Measurements from ENCODE around the gene PFN4. TPM values are rescaled to one million over a fixed set of nuclear protein-coding genes. Genes with fewer than 3 reads are reported as not detected.

Gene PFN4
- total RNA-seq, 1 experiment from 2014 or later = not detected

DNA sequence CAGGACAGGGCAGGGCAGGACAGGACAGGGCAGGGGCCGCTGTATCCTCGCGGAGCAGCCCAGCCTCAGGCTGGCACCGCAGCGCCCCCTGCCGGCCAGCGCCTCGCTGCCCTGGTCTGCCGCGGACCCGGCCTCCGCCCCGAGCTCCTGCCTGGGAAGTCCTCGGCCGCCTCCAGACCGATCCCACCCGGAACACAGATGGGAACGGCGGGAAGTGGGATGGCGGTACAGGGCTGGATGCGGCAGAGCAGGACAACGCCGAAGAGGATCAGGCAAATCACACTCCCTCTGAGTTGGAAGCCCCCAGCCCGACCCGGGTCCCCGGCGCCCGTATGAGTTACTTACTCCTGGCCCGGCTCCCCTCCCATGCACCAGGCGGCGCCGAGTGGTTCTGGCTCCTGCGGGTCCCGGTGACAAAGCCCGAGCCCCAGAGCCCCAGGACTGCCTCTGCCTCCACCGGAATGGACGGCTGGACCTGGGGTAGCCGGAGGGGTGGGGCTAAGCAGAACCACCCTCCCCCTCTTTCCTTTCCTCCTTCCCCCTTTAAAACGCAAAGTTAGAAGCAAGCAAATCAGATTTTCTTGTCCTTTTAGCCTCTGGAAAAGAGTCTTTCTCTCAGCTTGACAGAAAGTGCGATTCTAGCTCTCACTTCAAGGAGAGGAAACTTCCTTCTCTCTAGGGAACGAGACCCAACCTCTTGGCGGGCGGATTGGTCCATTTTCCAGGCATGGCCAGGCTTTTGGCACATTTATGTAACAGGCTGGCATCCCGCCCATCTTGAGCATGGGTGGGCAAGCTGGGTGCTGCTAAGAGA, 38.5 kb downstream of the PFN4 start, which contains the start of gene TP53I3 (continued):
- TF ChIP-seq ZBTB33 (IDR thresholded peaks at IDR 0.05; ENCODE audit: extremely low read depth, insufficient replicate concordance, low read length) (no peak), RAD21 (IDR thresholded peaks at IDR 0.05; ENCODE audit: low read depth) (no peak)

DNA sequence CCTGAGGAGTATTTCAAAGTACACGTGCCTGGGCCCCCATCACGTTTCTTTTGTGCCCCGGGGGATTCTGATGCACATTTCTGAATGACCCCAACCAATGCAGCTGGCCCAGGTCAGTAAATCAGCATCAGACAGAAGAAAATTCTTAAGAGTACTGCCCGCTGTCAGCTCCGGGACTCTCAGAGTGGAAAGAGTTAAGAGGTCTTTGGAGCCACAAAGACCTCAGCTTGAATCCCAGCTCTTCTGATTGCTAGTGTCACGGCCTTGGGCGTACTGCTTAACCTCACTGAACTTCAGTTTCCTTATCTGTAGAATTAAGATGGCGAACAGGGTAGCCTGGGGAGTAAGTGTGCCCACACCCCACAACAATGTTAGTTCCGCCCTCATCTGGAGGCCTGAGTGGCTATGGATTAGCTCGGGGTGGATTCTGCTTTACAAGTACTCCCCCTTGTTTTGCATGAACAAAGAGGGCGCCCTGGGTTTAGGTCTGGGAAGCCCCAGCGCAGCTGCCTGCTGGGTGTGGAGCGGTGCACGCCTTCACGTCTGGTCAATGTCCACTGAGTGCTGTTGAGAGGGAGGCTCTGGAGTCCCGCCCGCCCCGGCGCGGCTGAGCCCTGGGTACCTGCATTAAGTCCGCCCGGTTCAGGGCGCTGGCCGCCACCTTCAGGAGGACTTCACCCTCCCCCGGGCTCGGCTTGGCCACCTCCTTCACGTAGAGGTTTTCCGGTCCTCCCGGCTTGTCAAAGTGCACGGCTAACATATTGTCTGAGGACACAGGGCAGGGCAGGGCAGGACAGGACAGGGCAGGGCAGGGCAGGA, 39.4 kb downstream of the PFN4 start:
- peak; percentile 74 for ATAC-seq
- CTCF ChIA-PET = interaction anchor here (1.0 to 3.4 kb wide), 13 partner anchors 7 to 300 kb away, joined by 3 to 29 read pairs (median 5); partner anchors contain the start of genes ATAD2B and SF3B6
- BruUV-seq (replicated peaks) = no TSS peak
- Histone ChIP-seq H3K36me3 (ENCODE audit: control insufficient read depth in 1 of 2, insufficient read depth in 2 of 2, low read length in 2 of 2) (no peaks in the 10 kb centered on the region; a peak in 1 of 4 replicates), H3K4me3 (replicated peaks in 1 of 2; ENCODE audit: low read depth in 1 of 2, low read length in 2 of 2) (peak overlapping the region; percentile 71 to 72), H3K9me3 (ENCODE audit: control insufficient read depth in 1 of 2, insufficient read depth in 1 of 2, low read depth in 1 of 2, low read length in 2 of 2) (no peaks in the 10 kb centered on the region), H3K79me2 (ENCODE audit: insufficient read depth, low read length) (no peaks in the 10 kb centered on the region), H3K9ac (ENCODE audit: low read length) (peak overlapping the region; percentile 68), H3K4me2 (ENCODE audit: low read length) (peak overlapping the region; percentile 83), H4K20me1 (ENCODE audit: insufficient read depth) (no peaks in the 10 kb centered on the region), H3K27ac (ENCODE audit: low read depth, low read length) (peak overlapping the region; percentile 95), H3K4me1 (ENCODE audit: control insufficient read depth in 1 of 2, insufficient read depth in 2 of 2, low read length in 2 of 2) (peaks cover 11 to 20% of the 10 kb centered on the region in 2 experiments), H3K9me2 (ENCODE audit: insufficient read depth) (no peaks in the 10 kb centered on the region), H3K27me3 (ENCODE audit: insufficient read depth, low read length) (no peaks in the 10 kb centered on the region), H2AFZ (ENCODE audit: low read depth, low read length, poor library complexity, severe bottlenecking) (peak overlapping the region; percentile 88)
- DNase-seq (ENCODE audit: low read depth, low spot score) = peak; percentile 76
- intact Hi-C loops (cut with micrococcal nuclease) = loop anchor here (1.0 to 5.0 kb wide), 7 partner anchors 7 to 299 kb away; partner anchors contain the start of genes ATAD2B, FAM228B, PFN4 and SF3B6
- RAD21 ChIA-PET (ENCODE audit: low non-redundant PET in 1 of 2, low total read pairs in 2 of 2, uncharacterized antibody in 2 of 2, unreplicated experiment in 2 of 2) = interaction anchor here (1.0 to 1.8 kb wide), 2 partner anchors 157 kb away, joined by 5 to 9 read pairs; partner anchors contain the start of gene ATAD2B (in 2 of the 2)
- POLR2A ChIA-PET = interaction anchor here (0.7 to 3.3 kb wide), 10 partner anchors 7 to 259 kb away, joined by 3 to 19 read pairs (median 4); partner anchors contain the start of genes ATAD2B, FAM228B, SF3B6 and WDCP
- TF ChIP-seq YY1 (IDR thresholded peaks at IDR 0.05; ENCODE audit: extremely low read depth, insufficient replicate concordance, low read depth, low read length) (peak; percentile 71), SIN3A (IDR thresholded peaks at IDR 0.05; ENCODE audit: low read depth) (no peak), ELF1 (IDR thresholded peaks at IDR 0.05; ENCODE audit: borderline replicate concordance, low read depth) (no peak), FOSL1 (IDR thresholded peaks at IDR 0.05; ENCODE audit: low read depth) (no peak), POLR2AphosphoS5 (IDR thresholded peaks at IDR 0.05; ENCODE audit: low read depth, low read length) (peak; percentile 33), EZH2phosphoT487 (IDR thresholded peaks at IDR 0.05; ENCODE audit: borderline replicate concordance) (no peak), SRF (IDR thresholded peaks at IDR 0.05; ENCODE audit: low read depth) (no peak), SP1 (IDR thresholded peaks at IDR 0.05; ENCODE audit: low read depth) (no peak), CBX3 (IDR thresholded peaks at IDR 0.05; ENCODE audit: low read depth) (no peak), ZBTB33 (IDR thresholded peaks at IDR 0.05; ENCODE audit: extremely low read depth, insufficient replicate concordance, low read length) (no peak), RAD21 (IDR thresholded peaks at IDR 0.05; ENCODE audit: low read depth) (no peak), ZFX (IDR thresholded peaks at IDR 0.05) (no peak)
- TF ChIP-seq, protein P1, sequence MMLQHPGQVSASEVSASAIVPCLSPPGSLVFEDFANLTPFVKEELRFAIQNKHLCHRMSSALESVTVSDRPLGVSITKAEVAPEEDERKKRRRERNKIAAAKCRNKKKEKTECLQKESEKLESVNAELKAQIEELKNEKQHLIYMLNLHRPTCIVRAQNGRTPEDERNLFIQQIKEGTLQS (IDR thresholded peaks at IDR 0.05) = no peak
- TF ChIP-seq, protein P2, sequence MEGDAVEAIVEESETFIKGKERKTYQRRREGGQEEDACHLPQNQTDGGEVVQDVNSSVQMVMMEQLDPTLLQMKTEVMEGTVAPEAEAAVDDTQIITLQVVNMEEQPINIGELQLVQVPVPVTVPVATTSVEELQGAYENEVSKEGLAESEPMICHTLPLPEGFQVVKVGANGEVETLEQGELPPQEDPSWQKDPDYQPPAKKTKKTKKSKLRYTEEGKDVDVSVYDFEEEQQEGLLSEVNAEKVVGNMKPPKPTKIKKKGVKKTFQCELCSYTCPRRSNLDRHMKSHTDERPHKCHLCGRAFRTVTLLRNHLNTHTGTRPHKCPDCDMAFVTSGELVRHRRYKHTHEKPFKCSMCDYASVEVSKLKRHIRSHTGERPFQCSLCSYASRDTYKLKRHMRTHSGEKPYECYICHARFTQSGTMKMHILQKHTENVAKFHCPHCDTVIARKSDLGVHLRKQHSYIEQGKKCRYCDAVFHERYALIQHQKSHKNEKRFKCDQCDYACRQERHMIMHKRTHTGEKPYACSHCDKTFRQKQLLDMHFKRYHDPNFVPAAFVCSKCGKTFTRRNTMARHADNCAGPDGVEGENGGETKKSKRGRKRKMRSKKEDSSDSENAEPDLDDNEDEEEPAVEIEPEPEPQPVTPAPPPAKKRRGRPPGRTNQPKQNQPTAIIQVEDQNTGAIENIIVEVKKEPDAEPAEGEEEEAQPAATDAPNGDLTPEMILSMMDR (IDR thresholded peaks at IDR 0.05 in 2 of 3, conservative IDR thresholded peaks at IDR 0.05 in 1 of 3; ENCODE audit: borderline replicate concordance in 1 of 3, insufficient read depth in 1 of 3, low read depth in 2 of 3, low read length in 2 of 3) = no peak

Measured in HCT116 (cell line).